ENCODE data around the gene LRRC7.

Gene LRRC7

DNA sequence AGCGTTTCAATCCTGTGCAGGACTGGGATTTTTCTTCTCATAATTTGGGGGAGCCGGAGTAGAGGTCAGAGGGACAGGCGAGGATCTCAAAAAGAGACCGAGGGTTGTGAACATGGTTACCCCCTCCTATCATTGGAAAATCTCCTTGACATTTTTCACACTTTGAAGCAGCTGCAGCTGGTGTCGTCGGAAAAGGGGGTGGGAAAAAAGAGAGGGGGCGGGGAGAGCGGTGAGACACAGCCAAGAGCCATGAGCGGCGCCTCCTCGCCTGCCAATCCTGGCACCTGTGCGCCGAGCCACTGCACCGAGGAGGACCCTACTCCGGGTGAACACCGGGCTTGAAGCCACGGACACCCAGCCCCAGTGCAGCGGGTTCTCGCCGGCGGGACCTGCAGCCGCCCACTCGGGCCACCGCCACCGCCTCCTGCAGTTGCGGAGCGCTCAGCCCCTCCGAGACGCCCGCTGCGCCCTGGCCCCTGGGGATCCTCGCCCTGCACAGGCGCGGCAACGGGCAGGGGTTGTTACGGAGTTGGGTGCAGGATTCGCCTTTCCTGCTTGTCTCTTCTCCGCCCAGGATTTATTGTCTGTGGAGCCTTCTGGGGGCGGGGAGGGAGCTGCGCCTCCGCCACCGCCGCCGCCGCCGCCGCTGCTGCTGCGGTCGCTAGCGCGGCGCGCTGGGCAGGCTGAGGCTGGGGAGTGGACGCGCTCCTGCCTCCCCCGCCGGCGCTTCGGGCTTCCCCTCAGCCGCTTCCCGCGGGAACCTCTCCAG is at the start of gene LRRC7:
LRRC7 (plus strand) TSS at position 271 of the 769 bp plus-strand sequence. CDS start 718 bp downstream, outside the sequence.
- no peak within 1 kb of the TSS for H3K9ac ChIP-seq (ENCODE audit: low read length)
- no peak within 1 kb of the TSS for H3K4me3 ChIP-seq (ENCODE audit: low read length)
- peaks cover 12% of the 10 kb centered on the region for H3K4me1 ChIP-seq (ENCODE audit: control insufficient read depth, insufficient read depth, low read length)

DNA sequence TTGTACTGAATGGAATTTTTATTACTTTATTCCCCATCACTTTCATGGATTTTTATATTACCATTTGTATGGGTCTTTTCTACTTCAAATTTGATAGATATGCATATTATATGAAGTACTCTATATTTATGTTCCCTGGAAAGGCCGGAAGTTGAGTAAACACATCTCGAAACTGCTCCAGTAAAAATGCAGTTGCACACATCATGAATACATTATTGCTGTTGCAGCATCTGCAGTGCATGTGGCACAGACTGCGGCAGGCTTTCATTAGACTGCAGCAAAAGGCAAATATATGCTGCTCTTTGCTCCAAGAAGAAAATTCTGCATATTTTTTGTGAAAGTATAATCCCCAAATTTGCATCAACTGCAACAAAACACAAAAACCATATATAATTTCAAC is 48.7 kb upstream of the LRRC7 start:
- Histone ChIP-seq H3K4me1 (ENCODE audit: control insufficient read depth, insufficient read depth, low read length) (no peaks in the 10 kb centered on the region), H3K27me3 (ENCODE audit: control insufficient read depth, insufficient read depth, low read length) (no peaks in the 10 kb centered on the region), H3K9me3 (ENCODE audit: control insufficient read depth, low read length) (no peaks in the 10 kb centered on the region), H3K36me3 (ENCODE audit: control insufficient read depth, insufficient read depth, low read length) (no peaks in the 10 kb centered on the region), H3K9ac (ENCODE audit: low read length) (no peak overlapping the region), H3K4me3 (ENCODE audit: low read length) (no peak overlapping the region)

More for the DNA sequence above, at the start of gene LRRC7:
- Histone ChIP-seq H3K9me3 (ENCODE audit: control insufficient read depth, low read length) (no peaks in the 10 kb centered on the region), H3K27me3 (ENCODE audit: control insufficient read depth, insufficient read depth, low read length) (peaks cover 41% of the 10 kb centered on the region), H3K36me3 (ENCODE audit: control insufficient read depth, insufficient read depth, low read length) (no peaks in the 10 kb centered on the region)

- no peaks in the 10 kb centered on the region for H3K4me1 ChIP-seq (ENCODE audit: control insufficient read depth, insufficient read depth, low read length)
- H3K27me3 ChIP-seq (ENCODE audit: control insufficient read depth, insufficient read depth, low read length), result no peaks in the 10 kb centered on the region
- no peak overlapping the region for H3K9ac ChIP-seq (ENCODE audit: low read length)
- no peaks in the 10 kb centered on the region for H3K36me3 ChIP-seq (ENCODE audit: control insufficient read depth, insufficient read depth, low read length)
- no peak overlapping the region for H3K4me3 ChIP-seq (ENCODE audit: low read length)
- no peaks in the 10 kb centered on the region for H3K9me3 ChIP-seq (ENCODE audit: control insufficient read depth, low read length)
Measured at GRCh38 chr1:69520326-69520725, 47.4 kb upstream of the LRRC7 start.

GRCh38 chr1:69523032-69523431 is 44.7 kb upstream of the LRRC7 start:
- Histone ChIP-seq H3K4me3 (ENCODE audit: low read length) (no peak overlapping the region), H3K36me3 (ENCODE audit: control insufficient read depth, insufficient read depth, low read length) (no peaks in the 10 kb centered on the region), H3K4me1 (ENCODE audit: control insufficient read depth, insufficient read depth, low read length) (no peaks in the 10 kb centered on the region), H3K27me3 (ENCODE audit: control insufficient read depth, insufficient read depth, low read length) (no peaks in the 10 kb centered on the region), H3K9me3 (ENCODE audit: control insufficient read depth, low read length) (no peaks in the 10 kb centered on the region), H3K9ac (ENCODE audit: low read length) (no peak overlapping the region)

DNA sequence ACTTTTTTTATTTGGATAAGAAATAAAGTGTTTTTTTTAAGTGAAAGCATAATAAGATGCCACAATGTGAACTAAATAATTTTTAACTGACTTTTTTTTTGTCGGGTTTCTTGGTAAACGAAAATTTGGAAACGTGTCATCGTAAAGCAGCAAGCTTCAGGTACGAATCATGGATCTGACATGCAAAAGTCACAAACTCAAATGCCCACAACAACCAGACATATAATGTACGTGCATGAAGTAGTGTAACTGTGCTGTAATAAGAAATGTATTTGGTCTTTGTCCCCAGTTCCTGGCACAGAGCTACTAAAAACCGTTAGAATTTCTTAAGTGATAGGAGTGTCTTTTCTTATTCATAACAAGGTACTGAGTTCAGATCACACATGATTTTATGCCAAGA is 44.3 kb upstream of the LRRC7 start:
- Histone ChIP-seq H3K4me1 (ENCODE audit: control insufficient read depth, insufficient read depth, low read length) (no peaks in the 10 kb centered on the region), H3K4me3 (ENCODE audit: low read length) (no peak overlapping the region)

DNA sequence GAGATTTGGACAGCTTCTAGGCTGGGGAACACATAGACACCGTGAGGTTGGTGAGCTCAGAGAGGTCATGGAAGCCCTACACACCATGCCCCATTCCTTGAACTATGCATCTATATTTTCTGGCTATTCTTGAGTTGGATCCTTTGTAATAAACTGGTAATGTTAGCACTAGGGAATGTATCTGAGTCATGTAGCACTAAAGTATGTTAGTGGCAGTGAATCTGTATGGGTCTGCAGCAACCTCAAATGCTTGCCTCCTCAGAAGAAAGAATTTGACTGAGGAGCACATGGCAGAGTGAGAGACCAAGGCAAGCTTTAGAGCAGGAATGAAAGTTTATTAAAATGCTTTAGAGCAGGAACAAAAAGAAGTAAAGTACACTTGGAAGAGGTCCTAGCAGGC is 43.7 kb upstream of the LRRC7 start:
- no peaks in the 10 kb centered on the region for H3K4me1 ChIP-seq (ENCODE audit: control insufficient read depth, insufficient read depth, low read length)
- H3K4me3 ChIP-seq (ENCODE audit: low read length), result no peak overlapping the region
- H3K9me3 ChIP-seq (ENCODE audit: control insufficient read depth, low read length), result no peaks in the 10 kb centered on the region
- H3K27me3 ChIP-seq (ENCODE audit: control insufficient read depth, insufficient read depth, low read length), result no peaks in the 10 kb centered on the region
- no peaks in the 10 kb centered on the region for H3K36me3 ChIP-seq (ENCODE audit: control insufficient read depth, insufficient read depth, low read length)
- no peak overlapping the region for H3K9ac ChIP-seq (ENCODE audit: low read length)

More for the DNA sequence above, 44.3 kb upstream of the LRRC7 start:
- H3K36me3 ChIP-seq (ENCODE audit: control insufficient read depth, insufficient read depth, low read length), result no peaks in the 10 kb centered on the region
- no peaks in the 10 kb centered on the region for H3K9me3 ChIP-seq (ENCODE audit: control insufficient read depth, low read length)
- H3K9ac ChIP-seq (ENCODE audit: low read length), result no peak overlapping the region
- H3K27me3 ChIP-seq (ENCODE audit: control insufficient read depth, insufficient read depth, low read length), result no peaks in the 10 kb centered on the region

DNA sequence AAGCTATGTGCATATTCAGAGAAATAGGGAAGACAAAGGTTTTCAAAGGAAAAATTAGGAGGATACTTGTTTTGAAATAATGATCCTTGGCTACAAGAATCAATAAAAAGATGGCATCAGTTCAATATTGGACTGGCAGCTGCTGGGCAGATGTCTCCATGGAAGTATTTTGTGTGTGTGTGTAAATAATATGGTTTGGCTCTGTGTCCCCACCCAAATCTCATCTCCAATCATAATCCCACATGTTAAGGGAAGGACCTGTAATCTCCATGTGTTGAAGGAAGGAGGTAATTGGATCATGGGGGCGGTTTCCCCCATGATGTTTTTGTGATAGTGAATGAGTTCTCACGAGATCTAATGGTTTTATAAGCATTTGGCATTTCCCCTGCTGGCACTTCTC is 40.4 kb upstream of the LRRC7 start:
- no peaks in the 10 kb centered on the region for H3K27me3 ChIP-seq (ENCODE audit: control insufficient read depth, insufficient read depth, low read length)
- no peaks in the 10 kb centered on the region for H3K36me3 ChIP-seq (ENCODE audit: control insufficient read depth, insufficient read depth, low read length)
- H3K9ac ChIP-seq (ENCODE audit: low read length), result no peak overlapping the region
- no peaks in the 10 kb centered on the region for H3K9me3 ChIP-seq (ENCODE audit: control insufficient read depth, low read length)
- no peaks in the 10 kb centered on the region for H3K4me1 ChIP-seq (ENCODE audit: control insufficient read depth, insufficient read depth, low read length)
- no peak overlapping the region for H3K4me3 ChIP-seq (ENCODE audit: low read length)

DNA sequence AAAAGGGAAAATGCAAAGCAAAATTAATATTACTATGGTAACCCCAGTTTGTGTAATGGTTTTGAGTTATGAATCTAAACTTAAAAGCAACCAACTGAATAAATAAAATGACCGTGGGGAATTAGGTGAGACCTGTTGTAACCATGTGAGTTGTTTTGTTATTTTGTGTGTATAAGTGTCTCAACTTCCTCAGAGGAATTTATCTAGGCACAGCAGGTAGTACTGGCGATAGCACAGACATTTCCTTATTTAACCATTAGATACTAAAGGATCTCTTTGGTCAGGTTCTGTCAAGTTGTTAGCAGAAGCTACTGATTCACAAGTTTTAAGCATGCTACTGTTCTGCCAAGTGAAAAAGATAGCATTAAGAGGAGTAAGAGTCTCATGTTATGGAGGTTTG is 39.3 kb upstream of the LRRC7 start:
- no peak overlapping the region for H3K4me3 ChIP-seq (ENCODE audit: low read length)
- no peaks in the 10 kb centered on the region for H3K36me3 ChIP-seq (ENCODE audit: control insufficient read depth, insufficient read depth, low read length)
- H3K9me3 ChIP-seq (ENCODE audit: control insufficient read depth, low read length), result no peaks in the 10 kb centered on the region
- no peaks in the 10 kb centered on the region for H3K4me1 ChIP-seq (ENCODE audit: control insufficient read depth, insufficient read depth, low read length)
- no peaks in the 10 kb centered on the region for H3K27me3 ChIP-seq (ENCODE audit: control insufficient read depth, insufficient read depth, low read length)
- no peak overlapping the region for H3K9ac ChIP-seq (ENCODE audit: low read length)

DNA sequence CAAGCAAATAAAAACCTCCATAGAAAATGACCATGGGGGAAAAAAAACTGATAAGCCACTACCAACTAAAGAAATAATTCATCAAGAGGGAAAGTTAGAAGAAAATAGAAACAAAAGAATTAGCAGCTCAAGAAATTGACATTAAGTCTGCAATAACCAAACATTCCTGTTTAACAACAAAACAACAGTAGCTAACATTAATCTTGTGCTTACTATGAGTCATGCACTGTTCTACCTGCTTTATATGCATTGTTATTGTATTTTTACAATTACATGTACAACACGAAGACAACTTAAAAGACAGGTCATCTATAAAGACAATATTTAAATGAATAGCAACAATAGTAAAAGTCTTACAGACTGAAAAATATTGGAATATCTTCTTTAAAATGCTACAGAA is 34.4 kb upstream of the LRRC7 start:
- Histone ChIP-seq H3K9ac (ENCODE audit: low read length) (no peak overlapping the region), H3K4me1 (ENCODE audit: control insufficient read depth, insufficient read depth, low read length) (no peaks in the 10 kb centered on the region), H3K36me3 (ENCODE audit: control insufficient read depth, insufficient read depth, low read length) (no peaks in the 10 kb centered on the region), H3K27me3 (ENCODE audit: control insufficient read depth, insufficient read depth, low read length) (no peaks in the 10 kb centered on the region), H3K9me3 (ENCODE audit: control insufficient read depth, low read length) (no peaks in the 10 kb centered on the region), H3K4me3 (ENCODE audit: low read length) (no peak overlapping the region)

- Histone ChIP-seq H3K36me3 (ENCODE audit: control insufficient read depth, insufficient read depth, low read length) (no peaks in the 10 kb centered on the region), H3K9me3 (ENCODE audit: control insufficient read depth, low read length) (no peaks in the 10 kb centered on the region), H3K9ac (ENCODE audit: low read length) (no peak overlapping the region), H3K4me1 (ENCODE audit: control insufficient read depth, insufficient read depth, low read length) (no peaks in the 10 kb centered on the region), H3K4me3 (ENCODE audit: low read length) (no peak overlapping the region), H3K27me3 (ENCODE audit: control insufficient read depth, insufficient read depth, low read length) (no peaks in the 10 kb centered on the region)
Measured at GRCh38 chr1:69534829-69535228, 32.9 kb upstream of the LRRC7 start.

DNA sequence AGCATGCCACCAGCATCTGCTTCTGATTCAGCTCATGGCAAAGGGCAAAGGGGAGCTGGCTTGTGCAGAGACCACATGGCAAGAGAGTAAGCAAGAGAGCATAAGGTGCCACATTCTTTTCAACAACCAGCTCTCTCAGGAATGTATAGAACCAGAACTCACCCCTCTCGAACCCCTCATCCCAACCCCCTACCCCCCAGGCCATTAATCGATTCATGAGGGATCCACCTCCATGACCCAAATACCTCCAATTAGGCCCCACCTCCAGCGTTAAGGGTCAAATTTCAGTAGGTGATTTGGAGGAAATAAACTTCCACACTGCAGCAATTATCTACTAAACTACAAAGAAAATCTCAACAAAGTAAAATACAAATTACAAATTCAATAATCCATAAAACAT is 32.2 kb upstream of the LRRC7 start:
- no peak overlapping the region for H3K4me3 ChIP-seq (ENCODE audit: low read length)
- H3K36me3 ChIP-seq (ENCODE audit: control insufficient read depth, insufficient read depth, low read length), result no peaks in the 10 kb centered on the region
- H3K9me3 ChIP-seq (ENCODE audit: control insufficient read depth, low read length), result no peaks in the 10 kb centered on the region
- no peaks in the 10 kb centered on the region for H3K27me3 ChIP-seq (ENCODE audit: control insufficient read depth, insufficient read depth, low read length)
- H3K4me1 ChIP-seq (ENCODE audit: control insufficient read depth, insufficient read depth, low read length), result no peaks in the 10 kb centered on the region
- H3K9ac ChIP-seq (ENCODE audit: low read length), result no peak overlapping the region

DNA sequence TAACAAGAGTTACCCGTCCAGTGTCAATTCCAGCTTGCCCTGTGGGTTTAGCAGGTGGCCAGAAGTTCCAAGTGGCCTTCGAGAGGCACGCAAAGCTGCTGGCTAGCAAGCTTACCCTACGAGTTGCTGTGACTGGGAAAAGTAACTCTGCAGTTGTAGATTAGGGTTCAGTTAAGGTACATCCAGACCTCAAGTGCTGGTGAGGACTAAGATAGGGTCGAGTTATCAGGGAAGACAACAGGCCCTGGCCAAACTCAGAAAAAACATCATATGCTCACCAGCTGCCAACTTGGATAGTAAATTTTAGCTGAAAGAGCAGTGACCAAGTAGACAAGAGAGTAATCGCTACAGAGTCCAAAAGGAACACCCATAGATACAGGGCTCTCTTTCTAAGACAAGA is 27.7 kb upstream of the LRRC7 start:
- no peaks in the 10 kb centered on the region for H3K9me3 ChIP-seq (ENCODE audit: control insufficient read depth, low read length)
- H3K9ac ChIP-seq (ENCODE audit: low read length), result no peak overlapping the region
- H3K36me3 ChIP-seq (ENCODE audit: control insufficient read depth, insufficient read depth, low read length), result no peaks in the 10 kb centered on the region
- no peaks in the 10 kb centered on the region for H3K4me1 ChIP-seq (ENCODE audit: control insufficient read depth, insufficient read depth, low read length)
- no peaks in the 10 kb centered on the region for H3K27me3 ChIP-seq (ENCODE audit: control insufficient read depth, insufficient read depth, low read length)
- H3K4me3 ChIP-seq (ENCODE audit: low read length), result no peak overlapping the region

Data from mucosa of stomach (tissue), 1 donor.